GM21786 (cell line): Measurements from ENCODE around the gene CENPH.
A peak's percentile ranks its signal among the peaks of the same experiment; 100 is the strongest.
"Not testable (repeated sequence)": the region's sequence is repeated elsewhere in the genome, so short reads cannot be mapped to it uniquely, and the experiment has no call there.

Experiments
- ATAC-seq: cut with Tn5 transposase; IDR thresholded peaks from one replicate; pipeline ENCODE4 v1.9.1; 2021; ENCODE audit not compliant: unreplicated experiment

The CENPH gene, protein sequence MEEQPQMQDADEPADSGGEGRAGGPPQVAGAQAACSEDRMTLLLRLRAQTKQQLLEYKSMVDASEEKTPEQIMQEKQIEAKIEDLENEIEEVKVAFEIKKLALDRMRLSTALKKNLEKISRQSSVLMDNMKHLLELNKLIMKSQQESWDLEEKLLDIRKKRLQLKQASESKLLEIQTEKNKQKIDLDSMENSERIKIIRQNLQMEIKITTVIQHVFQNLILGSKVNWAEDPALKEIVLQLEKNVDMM

DNA sequence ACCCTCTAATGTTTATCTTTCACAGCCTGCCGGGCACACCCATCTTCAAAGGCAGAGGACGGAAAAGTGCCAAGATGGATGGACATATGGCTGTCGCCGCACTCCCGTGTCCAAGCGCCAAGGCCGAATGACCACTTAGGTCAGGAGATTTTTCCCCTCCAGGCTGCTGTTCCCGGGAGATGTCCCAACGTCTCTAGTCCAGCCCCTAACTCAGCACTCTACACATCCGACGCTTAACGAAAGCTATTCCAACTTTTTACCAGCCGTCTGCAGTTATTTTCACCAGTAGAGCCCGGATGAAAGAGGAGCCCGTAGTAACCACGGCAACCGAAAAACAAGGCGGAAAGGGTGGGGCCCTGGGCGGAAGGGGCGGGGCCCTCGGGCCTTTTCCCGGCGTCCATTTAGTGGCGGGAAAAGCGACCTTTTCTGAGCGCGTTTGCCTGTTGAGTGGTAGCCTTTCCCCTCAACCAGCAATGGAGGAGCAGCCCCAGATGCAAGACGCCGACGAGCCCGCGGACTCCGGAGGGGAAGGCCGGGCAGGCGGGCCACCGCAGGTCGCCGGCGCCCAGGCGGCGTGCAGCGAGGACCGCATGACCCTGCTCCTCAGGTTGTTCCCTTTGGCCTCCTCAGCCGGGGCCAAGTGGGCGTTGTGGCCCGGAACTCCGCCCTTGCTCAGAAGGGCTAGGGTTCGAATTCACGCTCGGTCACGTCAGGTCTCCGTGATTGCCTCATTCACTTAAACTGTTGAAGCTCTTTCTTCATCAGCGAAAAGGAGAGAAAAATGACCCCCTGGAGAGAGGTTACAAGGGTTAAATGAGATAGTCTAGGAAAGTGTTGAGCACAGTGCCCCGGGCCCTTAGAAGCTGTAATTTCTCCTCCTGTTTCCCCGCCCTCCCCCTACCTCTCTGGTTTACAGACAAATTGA is at the start of gene CENPH:
Gene CENPH, plus strand, starts transcription at position 422 of the 925 bp plus-strand sequence. Its CDS starts 52 bp downstream, at position 474.
- peak; percentile 96 for ATAC-seq

DNA sequence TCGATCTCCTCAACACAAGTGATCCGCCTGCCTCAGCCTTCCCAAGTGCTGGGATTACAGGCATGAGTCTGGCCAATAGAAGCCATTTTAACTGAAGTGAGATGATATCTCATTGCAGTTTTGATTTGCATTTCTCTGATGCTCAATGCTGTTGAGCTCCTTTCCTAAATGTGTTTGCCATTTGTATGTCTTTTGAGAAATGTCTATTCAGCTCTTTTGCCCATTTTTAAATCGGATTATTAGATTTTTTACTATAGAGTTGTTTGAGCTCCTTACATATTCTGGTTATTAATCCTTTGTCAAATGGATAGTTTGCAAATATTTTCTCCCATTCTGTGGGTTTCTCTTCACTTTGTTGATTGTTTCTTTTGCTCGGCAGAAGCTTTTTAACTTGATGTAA is 49.1 kb upstream of the CENPH start:
- not testable (repeated sequence) for ATAC-seq

DNA sequence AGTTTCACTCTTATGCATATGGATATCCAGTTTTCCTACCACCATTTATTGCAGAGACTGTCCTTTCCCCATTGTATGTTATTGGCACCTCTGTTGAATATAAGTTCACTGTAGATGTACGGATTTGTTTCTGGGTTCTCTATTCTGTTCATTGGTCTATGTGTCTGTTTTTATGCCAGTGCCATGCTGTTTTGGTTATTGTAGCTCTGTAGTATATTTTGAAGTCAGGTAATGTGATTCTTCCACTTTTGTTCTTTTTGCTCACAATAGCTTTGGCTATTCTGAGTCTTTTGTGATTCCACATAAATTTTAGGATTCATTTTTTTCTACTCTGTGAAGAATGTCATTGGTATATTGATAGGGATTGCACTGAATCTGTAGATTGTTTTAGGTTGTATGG is 48.6 kb upstream of the CENPH start:
- no peak for ATAC-seq

DNA sequence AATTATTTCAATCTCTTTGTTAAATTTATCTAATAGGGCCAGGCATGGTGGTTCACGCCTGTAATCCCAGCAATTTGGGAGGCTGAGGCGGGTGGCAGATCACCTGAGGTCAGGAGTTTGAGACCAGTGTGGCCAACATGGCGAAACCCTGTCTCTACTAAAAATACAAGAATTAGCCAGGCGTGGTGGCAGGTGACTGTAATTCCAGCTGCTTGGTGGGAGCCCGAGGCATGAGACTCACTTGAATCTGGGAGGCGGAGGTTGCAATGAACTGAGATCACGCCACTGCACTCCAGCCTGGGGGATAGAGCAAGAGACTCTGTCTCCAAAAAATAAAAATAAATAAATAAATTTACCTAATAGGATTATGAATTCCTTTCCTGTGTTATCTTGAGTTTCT is 40.8 kb upstream of the CENPH start:
- ATAC-seq, result not testable (repeated sequence)

DNA sequence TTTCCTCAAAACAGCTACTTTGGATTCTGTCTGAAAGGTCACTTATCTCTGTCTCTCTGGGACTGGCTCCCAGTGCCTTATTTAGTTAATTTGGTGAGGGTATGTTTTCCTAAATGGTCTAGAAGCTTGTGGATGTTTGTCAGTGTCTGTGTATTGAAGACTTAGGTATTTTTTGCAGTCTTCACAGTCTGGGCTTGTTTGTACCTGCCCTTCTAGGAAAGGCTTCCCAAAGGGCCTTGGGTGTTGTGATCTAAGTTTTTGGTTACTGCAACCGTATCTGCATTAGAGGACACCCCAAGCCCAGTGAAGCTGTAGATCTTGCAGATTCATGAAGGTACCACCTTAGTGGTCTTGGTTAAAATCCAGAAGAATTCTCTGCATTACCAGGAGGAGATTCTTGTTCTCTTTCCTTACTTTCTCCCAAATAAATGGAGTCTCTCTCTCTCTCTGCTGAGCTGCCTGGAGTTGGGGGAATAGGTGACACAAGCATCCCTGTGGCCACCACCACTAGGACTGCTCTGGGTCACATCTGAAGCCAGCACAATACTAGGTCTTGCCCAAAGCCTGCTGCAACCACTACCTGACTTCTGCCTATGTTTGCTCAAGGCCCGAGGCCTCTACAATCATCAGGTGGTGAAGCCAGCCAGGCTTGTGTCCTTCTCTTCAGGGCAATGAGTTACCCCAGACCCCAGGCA is 40.3 kb upstream of the CENPH start:
- no peak for ATAC-seq

DNA sequence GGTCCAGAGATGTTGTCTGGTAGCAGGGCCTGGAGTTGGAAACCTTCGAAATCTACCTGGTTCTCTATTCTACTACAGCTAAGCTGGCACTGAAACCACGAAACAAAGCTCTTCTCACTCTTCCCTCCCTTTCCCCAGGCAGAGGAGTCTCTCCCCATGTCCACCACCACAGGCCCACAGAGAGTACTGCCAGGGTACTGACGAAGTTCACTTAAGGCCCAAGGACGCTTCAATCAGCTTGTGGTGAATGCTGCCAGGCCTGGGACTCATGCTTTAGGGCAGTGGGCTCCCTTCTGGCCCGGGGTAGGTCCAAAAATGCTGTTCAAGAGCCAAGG is 39.7 kb upstream of the CENPH start:
- ATAC-seq, result no peak

DNA sequence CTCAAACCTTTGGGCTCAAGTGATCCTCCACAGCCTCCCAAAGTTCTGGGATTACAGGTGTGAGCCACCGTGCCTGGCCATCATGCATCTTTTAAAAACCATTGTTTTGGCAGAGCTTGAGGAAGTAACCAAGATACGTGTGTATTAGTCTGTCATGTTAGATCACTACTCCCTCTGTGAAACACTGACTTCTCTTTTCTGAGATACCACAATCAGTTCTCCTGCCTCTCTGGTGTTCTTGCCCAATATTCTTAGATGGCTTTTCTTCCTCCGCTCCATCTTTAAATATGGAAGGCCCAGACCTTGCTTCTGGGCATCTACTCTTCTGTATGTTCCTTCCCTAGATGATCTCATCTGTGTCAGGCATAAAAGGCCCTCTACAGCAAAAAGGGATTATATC is 36.7 kb upstream of the CENPH start:
- ATAC-seq, result no peak

DNA sequence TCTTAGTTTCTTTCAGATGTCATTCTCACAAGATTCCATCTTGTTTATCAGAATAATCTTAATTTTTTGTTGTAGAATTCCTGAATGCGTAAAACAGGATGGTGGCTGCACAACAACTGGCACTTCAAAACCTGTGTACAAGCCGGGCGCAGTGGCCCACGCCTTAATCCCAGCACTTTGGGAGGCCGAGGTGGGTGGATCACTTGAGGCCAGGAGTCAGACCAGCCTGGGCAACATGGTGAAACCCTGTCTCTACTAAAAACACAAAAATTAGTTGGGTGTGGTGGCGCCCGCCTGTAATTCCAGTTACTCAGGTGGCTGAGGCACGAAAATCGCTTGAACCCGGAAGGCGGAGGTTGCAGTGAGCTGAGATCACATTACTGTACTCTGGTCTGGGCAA is 32.9 kb upstream of the CENPH start:
- ATAC-seq, result no peak

DNA sequence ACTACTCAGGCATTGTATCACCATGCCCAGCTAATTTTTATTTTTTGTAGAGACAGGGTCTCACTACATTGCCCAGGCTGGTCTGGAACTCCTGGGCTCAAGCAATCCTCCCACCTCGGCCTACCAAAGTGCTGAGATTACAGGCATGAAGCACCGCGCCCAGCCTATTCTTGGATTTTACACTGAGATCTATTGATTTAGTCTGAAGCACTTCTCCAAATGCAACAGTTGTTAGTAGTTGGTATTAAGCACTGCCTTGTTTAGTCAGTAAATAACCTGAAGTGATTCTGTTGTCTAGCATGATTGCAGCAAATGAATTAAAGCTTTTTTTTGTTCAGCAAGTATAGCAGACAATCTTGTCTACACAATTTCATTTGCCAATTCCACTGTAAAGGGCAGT is 31.3 kb upstream of the CENPH start:
- no peak for ATAC-seq

DNA sequence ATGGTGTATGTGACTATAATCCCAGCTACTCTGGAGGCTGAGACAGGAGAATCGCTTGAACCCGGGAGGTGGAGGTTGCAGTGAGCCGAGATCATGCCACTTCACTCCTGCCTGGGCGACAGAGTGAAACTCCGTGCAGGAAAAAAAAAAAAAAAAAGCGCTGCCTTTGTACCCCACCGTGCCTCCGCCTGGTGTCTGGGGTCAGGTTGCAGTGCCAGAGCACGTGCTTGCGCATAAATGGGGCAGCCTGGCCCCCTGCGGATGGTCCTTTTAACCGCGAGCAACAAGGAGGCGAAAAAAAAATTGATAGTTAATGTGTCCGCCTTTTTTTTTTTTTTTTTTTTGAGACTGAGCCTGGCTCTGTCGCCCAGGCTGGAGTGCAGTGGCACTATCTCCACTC is 28.7 kb upstream of the CENPH start:
- no peak for ATAC-seq

DNA sequence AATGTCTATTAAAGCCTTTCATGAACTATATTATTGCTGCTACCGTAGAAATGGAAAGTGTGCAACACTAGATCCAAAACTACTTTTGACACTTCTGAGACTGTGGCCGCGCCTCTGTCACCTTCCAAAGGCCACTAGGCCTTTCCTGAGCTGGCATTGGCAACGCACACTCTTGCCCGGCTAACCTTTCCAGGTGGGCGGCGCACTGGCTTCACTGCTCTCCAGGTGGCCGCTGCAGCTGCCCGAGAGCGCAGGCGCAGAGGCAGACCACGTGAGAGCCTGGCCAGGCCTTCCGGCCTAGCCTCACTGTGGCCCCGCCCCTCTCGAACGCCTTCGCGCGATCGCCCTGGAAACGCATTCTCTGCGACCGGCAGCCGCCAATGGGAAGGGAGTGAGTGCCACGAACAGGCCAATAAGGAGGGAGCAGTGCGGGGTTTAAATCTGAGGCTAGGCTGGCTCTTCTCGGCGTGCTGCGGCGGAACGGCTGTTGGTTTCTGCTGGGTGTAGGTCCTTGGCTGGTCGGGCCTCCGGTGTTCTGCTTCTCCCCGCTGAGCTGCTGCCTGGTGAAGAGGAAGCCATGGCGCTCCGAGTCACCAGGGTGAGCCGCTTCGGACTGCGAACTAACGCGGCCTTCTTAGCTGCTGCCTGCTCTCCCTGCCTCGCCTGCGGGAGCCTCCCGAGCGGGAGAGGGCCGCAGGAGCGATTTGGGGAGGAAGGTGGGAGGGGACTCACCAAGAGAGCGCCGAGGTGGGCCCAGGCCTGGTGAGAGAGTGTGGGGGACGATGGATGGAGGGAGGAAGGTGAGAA is 22.5 kb upstream of the CENPH start, which contains the start of gene CCNB1:
Gene CCNB1, plus strand, starts transcription at position 465 of the 807 bp plus-strand sequence. Its CDS starts 113 bp downstream, at position 578.
- peak; percentile 99 for ATAC-seq

DNA sequence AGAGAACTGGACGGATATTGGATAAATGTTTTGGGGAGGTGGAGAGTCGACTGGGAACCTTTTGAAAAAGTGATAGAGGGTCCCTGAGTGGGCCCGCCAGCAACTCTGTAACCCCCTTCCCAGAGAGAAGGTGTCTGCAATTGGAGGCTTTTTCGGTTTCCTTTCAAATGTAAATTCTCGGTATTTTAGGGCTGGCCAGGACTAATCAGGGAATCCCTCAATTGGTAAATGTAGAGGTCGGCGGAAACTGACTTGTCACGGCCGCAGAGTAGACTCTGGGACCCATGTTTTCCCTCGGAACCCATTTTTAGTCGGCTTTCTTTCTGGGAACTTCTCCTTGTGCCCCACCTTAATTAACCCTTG is 21.9 kb upstream of the CENPH start:
- ATAC-seq, result no peak

DNA sequence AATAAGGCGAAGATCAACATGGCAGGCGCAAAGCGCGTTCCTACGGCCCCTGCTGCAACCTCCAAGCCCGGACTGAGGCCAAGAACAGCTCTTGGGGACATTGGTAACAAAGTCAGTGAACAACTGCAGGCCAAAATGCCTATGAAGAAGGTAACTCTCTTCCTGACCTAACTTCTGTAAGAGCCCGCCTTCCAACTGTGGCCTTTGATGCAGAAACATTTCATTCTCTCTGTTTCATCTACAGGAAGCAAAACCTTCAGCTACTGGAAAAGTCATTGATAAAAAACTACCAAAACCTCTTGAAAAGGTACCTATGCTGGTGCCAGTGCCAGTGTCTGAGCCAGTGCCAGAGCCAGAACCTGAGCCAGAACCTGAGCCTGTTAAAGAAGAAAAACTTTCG is 21.5 kb upstream of the CENPH start:
- ATAC-seq, result no peak

DNA sequence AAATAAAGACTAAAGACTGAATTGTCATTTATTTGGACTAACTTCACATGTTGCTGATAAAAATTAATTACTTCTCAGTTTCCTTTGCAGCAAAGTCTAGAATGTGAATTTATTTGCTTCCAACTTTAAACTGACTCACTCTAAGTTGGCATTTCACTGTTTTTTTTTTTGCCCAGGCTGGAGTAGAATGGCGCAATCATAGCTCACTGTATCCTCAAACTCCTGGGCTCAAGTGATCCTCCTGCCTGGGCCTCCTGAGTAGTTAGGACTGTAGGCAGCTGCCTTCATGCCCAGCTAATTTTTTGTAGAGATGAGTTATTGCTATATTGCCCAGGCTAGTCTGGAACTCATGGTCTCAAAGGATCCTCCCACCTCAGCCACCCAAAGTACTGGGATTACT is 18.9 kb upstream of the CENPH start:
- ATAC-seq, result no peak

DNA sequence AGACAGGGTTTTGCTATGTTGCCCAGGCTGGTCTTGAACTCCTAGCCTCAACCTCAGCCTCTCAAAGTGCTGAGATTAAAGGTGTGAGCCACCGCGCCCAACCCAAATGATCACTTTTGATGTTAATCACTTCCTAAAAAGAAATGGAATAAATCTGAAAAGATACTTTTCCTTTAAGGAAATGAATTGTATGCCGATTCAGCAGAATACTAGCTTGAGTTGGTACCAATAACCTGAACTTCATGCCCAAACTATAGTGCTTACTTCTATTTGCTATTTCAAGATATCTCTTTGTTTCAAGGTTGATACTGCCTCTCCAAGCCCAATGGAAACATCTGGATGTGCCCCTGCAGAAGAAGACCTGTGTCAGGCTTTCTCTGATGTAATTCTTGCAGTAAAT is 18.4 kb upstream of the CENPH start:
- no peak for ATAC-seq

DNA sequence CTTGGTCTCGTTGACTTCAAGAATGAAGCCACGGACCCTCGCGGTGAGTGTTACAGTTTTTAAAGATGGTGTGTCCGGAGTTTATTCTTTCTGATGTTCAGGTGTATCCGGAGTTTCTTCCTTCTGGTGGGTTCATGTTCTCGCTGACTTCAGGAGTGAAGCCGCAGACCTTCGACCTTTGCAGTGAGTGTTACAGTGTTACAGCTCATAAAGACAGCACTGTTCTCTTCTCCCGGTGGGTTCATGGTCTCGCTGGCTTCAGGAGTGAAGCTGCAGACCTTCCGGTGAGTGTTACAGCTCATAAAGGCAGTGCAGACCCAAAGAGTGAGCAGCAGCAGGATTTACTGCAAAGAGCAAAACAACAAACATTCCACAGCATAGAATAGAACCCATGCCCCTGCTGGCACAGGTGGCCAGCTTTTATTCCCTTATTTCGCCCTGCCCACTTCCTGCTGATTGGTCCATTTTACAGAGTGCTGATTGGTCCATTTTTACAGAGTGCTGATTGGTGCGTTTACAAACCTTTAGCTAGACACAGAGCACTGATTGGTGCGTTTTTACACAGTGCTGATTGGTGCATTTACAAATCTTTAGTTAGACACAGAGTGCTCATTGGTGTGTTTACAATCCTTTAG is 7.6 kb upstream of the CENPH start:
- not testable (repeated sequence) for ATAC-seq

DNA sequence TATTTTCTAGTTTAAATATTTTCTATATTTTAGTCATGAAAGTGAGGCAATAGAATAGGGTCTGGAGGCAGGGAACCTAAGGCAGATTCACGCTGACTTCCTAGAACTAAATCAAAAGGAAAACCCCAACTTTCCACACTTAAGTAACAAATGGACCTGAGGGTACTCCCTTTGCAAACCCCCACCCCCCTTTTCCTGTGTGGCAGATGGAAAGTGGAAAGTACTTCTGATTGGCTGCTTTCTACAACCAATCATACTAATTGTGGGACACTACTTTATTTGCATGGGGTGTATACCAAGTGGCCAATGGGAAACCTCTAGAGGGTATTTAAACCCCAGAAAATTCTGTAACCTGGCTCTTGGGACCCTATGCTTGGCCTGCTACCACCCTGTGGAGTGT is 4.8 kb upstream of the CENPH start:
- ATAC-seq, result no peak

DNA sequence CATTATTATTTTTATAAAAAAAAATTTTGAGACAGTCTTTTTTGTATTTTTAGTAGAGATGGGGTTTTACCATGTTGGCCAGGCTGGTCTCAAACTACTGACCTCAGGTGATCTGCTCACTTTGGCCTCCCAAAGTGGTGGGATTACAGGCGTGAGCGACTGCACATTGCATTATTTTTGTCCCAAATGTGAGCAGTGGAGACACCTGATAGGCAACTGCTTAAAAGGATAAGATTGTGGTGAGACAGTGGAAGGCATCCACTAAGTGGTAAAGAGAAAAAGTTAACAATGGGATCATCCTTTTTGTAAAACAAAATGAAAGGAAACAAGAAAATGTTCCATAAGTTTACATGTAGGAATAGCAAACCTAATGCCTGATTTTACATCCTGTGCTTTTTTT is 2.0 kb upstream of the CENPH start:
- ATAC-seq, result no peak

DNA sequence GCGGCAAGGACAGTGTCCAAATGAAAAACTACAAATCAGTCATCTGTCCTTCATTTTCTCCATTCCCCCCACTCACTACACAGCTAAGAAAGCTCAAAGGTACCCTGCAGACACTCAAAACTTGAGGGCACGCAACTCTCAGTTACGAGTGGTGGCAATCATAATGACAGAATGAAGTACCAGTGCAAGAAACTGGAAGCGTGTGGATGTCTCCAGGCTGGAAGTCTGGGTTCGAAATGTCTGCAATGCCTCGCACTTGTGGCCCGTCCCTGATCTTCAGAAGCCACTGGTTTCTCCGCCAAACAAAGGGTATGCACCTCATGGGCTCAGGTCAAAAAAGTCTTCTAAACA is 597 bp upstream of the CENPH start:
- no peak for ATAC-seq

DNA sequence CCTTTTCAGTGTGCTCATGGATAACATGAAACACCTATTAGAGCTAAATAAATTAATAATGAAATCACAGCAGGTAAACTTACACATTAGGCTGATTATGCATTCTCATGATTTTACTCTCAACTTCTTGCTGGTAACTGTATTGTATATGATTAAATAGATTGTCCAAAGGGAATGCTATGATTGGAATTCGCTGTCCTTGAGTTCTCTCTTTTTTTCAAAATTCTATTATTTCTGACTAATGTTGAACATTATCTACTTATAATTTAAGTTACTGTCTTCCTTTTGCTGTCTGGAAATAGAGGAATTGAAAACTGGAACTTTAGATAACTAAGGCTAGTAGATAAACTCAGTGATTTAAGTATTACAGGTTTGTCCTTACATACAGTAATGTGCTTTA is 13.1 kb downstream of the CENPH start:
- no peak for ATAC-seq
